HEK293T (cell line): ENCODE data around the gene PHF14.
"Not testable (repeated sequence)": the region's sequence is repeated elsewhere in the genome, so short reads cannot be mapped to it uniquely, and the experiment has no call there.

Source experiments
- BHLHE40 ChIP-seq: fragments of 450-650 bp; IDR thresholded peaks from 2 replicates; pipeline ENCODE4 v1.6.1; 2016; ENCODE audit warnings: mild to moderate bottlenecking, moderate library complexity, borderline replicate concordance
- ELF4 ChIP-seq: fragments of 450-650 bp; IDR thresholded peaks from 2 replicates; pipeline ENCODE4 v1.6.1; 2017; ENCODE audit warnings: antibody characterized with exemption
- FOXA1 ChIP-seq: fragments of 450-650 bp; IDR thresholded peaks from 2 replicates; pipeline ENCODE4 v1.6.1; 2016; ENCODE audit warnings: mild to moderate bottlenecking
- FOXM1 ChIP-seq: fragments of 450-650 bp; IDR thresholded peaks from 2 replicates; pipeline ENCODE4 v1.6.1; 2017; ENCODE audit warnings: mild to moderate bottlenecking, borderline replicate concordance
- L3MBTL2 ChIP-seq: fragments of 450-650 bp; conservative IDR thresholded peaks from 2 replicates; pipeline ENCODE4 v1.6.1; 2016; ENCODE audit warnings: mild to moderate bottlenecking
- SUZ12 ChIP-seq: fragments of 450-650 bp; IDR thresholded peaks from 2 replicates; pipeline ENCODE4 v1.6.1; 2016; ENCODE audit warnings: mild to moderate bottlenecking

- not testable (repeated sequence) for TF ChIP-seq FOXM1, FOXA1, L3MBTL2, ELF4, BHLHE40, SUZ12
Observed at GRCh38 chr7:10960242-10960641, 13.4 kb upstream of the PHF14 start.
